Calu3 (cell line): Measurements from ENCODE around the gene KAZN. TPM values are rescaled to one million over a fixed set of nuclear protein-coding genes. Genes with fewer than 3 reads are reported as not detected.

Source experiments
- BruUV-seq: library from RNA; stranded (reverse); fragments of 400-500 nt; replicated peaks from 2 replicates; lab custom pipeline; 2021; lab: Mats Ljungman, UMichigan
- CTCF ChIA-PET: fragments of 300-600 bp; sonication (Branson Sonifier 250); formaldehyde crosslinking; loops from one replicate; lab custom pipeline; 2022; ENCODE audit warnings: antibody characterized with exemption; lab: Charles Lee
- DNase-seq: peaks from one replicate; pipeline ENCODE4 v3.0.0; 2022
- H3K27ac Mint-ChIP-seq: one replicate; pipeline ENCODE4 v1.8.0; 2022; ENCODE audit warnings: mixed read lengths; ENCODE audit not compliant: unreplicated experiment
- H3K27me3 Mint-ChIP-seq: one replicate; pipeline ENCODE4 v1.8.0; 2022; ENCODE audit warnings: mixed read lengths; ENCODE audit not compliant: unreplicated experiment
- H3K36me3 Mint-ChIP-seq: one replicate; pipeline ENCODE4 v1.8.0; 2022; ENCODE audit warnings: mild to moderate bottlenecking, moderate library complexity, mixed read lengths; ENCODE audit not compliant: insufficient read depth, unreplicated experiment
- H3K4me1 Mint-ChIP-seq: one replicate; pipeline ENCODE4 v1.8.0; 2022; ENCODE audit warnings: mild to moderate bottlenecking, low read depth, mixed read lengths; ENCODE audit not compliant: unreplicated experiment
- H3K4me3 Mint-ChIP-seq: one replicate; pipeline ENCODE4 v1.8.0; 2022; ENCODE audit warnings: mild to moderate bottlenecking, low read depth, moderate library complexity, mixed read lengths; ENCODE audit not compliant: unreplicated experiment
- H3K9me3 Mint-ChIP-seq: one replicate; pipeline ENCODE4 v1.8.0; 2022; ENCODE audit warnings: low read depth, mixed read lengths; ENCODE audit not compliant: unreplicated experiment
- intact Hi-C: fragments of 100-400 bp; cut with micrococcal nuclease; formaldehyde crosslinking; loops from one replicate; pipeline ENCODE4 v1.10.0; 2022; ENCODE audit not compliant: unreplicated experiment
- total RNA-seq: library from RNA; stranded (reverse); gene quantifications from 2 replicates; pipeline ENCODE4 v1.2.3, GENCODE V29; 2022
- TF ChIP-seq, protein P1 (sequence below): fragments of 200-600 bp; IDR thresholded peaks from one replicate; pipeline ENCODE4 v1.8.0; 2022; ENCODE audit warnings: antibody characterized with exemption; ENCODE audit not compliant: unreplicated experiment

The KAZN gene
- total RNA-seq, 1 experiment from 2014 or later: 3.6 TPM

DNA sequence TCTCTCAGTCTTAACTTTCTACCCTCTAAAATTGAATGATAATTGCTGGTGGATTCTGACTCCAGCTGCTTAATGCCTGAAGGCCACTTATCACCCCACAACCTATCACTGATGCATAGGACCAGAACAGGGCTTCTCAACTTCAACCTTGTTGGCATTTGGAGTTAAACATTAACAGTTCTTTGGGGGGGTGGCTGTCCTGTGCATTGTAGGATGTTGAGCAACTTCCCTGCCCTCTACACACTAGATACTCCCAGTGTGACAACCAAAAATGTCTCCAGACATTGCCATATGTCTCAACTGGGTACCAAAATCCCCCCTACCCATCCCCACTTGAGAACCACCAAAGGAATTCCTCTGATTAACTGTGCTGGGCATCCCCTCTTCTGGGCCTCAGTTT lies 279.6 kb downstream of the KAZN start:
- Mint-ChIP-seq H3K9me3 (no peaks in the 10 kb centered on the region), H3K4me3 (no peak overlapping the region), H3K27ac (no peak overlapping the region), H3K36me3 (no peaks in the 10 kb centered on the region), H3K4me1 (no peaks in the 10 kb centered on the region), H3K27me3 (peaks cover 50% of the 10 kb centered on the region)
- DNase-seq: no peak
- BruUV-seq: no TSS peak
- CTCF ChIA-PET: no interaction called here
- TF ChIP-seq, protein P1, sequence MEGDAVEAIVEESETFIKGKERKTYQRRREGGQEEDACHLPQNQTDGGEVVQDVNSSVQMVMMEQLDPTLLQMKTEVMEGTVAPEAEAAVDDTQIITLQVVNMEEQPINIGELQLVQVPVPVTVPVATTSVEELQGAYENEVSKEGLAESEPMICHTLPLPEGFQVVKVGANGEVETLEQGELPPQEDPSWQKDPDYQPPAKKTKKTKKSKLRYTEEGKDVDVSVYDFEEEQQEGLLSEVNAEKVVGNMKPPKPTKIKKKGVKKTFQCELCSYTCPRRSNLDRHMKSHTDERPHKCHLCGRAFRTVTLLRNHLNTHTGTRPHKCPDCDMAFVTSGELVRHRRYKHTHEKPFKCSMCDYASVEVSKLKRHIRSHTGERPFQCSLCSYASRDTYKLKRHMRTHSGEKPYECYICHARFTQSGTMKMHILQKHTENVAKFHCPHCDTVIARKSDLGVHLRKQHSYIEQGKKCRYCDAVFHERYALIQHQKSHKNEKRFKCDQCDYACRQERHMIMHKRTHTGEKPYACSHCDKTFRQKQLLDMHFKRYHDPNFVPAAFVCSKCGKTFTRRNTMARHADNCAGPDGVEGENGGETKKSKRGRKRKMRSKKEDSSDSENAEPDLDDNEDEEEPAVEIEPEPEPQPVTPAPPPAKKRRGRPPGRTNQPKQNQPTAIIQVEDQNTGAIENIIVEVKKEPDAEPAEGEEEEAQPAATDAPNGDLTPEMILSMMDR: no peak
- intact Hi-C loops: no loop called here

DNA sequence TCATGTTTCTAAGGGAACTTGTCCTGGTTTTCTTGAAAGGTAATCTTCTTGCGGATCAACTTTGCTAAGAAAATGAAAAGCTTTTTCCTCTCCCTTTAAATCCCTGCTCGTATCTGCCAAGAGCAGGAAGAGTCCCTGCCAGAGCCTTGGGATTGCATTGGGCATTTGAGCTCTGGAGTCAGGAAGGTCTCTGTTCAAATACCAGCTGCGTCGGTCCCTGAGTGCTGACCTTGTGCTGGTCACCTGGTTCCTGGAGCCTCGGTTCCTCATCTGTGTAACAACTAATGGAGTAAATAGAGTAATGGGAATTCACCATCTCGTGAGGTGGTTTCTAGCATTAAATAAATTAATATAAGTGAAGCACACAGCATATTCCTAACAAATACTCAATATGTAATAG lies 280.5 kb downstream of the KAZN start:
- intact Hi-C loops: no loop called here
- no peak for DNase-seq
- Mint-ChIP-seq H3K27ac (no peak overlapping the region), H3K4me1 (no peaks in the 10 kb centered on the region), H3K4me3 (no peak overlapping the region), H3K27me3 (peaks cover 55% of the 10 kb centered on the region), H3K36me3 (no peaks in the 10 kb centered on the region), H3K9me3 (no peaks in the 10 kb centered on the region)
- no TSS peak for BruUV-seq
- CTCF ChIA-PET: no interaction called here
- TF ChIP-seq, protein P1: no peak

DNA sequence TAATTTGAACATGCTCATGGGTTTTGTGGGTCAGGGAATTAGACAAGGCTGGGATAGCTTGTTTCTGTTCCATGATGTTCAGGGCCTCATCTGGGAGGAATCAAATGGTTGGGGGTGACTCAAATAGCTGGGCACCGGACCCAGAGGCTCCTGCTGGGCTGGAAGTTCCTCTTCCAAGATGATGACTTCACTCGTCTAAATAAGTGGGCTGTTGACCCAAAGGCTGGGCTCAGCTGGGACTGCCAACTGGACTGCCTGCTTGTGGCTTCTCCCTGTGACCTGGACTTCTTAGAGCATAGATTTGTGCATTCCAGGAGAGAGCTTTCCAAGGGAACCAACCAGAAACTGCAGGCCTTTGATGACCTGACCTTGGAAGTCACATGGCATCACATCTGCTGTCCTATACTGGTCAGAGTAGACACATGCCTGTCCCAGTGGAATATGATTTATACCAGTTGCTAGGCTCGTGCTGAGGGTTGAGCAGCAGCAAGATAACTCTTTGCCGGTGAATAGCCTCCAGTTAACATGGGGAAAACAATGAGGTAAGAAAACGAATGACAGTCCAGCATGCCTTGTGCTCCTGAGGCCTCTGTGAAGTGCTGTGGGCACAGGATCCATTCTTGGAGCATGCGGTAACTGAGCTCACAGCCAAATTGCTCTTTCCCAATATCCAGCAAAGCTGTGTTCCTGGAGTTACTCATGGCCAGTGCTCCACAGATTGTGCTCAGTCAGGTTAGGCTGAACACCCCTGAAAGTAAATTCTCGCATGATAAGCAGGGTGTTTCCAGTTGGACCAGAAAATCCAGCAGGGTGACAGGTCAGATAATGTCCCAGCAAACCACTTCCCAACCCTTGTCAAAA lies 282.2 kb downstream of the KAZN start:
- CTCF ChIA-PET: no interaction called here
- Mint-ChIP-seq H3K4me1 (no peaks in the 10 kb centered on the region), H3K27me3 (peaks cover 52% of the 10 kb centered on the region), H3K36me3 (no peaks in the 10 kb centered on the region), H3K4me3 (no peak overlapping the region), H3K27ac (no peak overlapping the region), H3K9me3 (no peaks in the 10 kb centered on the region)
- TF ChIP-seq, protein P1: no peak
- intact Hi-C loops: no loop called here
- DNase-seq: no peak
- no TSS peak for BruUV-seq

DNA sequence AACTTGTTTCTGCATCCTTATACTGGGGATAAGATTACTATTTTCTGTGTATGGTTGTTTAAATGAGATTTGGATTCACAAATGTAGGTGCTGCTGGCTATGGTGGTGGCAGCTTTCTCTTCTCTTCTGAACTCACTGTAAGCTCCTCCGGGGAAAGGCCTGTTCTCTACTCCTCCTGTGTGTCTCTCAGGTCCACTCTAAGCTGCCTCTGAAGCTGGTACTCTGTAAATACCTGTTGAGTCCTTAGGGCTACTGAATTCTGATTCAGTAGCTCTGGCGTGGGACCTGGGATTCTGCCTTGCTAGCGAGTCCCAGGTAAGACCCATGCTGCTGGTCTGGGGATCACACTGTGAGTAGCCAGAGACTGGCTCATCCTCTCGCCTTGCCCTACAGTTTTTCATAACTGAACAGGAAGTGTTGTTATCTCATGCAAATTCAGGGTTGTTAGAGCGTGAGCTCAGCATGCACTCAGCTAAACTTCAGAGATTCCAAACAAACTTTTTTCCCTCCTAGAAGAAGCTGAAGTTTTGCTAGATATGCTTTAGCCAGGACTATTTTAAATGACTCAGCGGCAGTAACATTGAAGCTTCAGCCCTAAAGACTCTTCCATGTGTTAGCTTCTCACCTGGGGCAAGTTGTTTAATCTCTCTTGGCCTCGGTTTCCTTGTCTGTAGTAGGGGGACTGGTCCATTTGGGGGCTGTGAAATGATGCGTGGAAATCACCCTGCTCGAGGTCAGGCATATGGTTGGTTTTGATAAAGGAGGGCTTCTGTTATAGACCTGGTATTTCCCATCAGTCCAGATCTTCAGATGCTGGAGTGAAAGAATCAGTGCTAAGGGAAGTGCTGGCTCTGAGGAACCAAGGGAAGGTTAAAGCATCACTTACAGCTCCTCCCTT lies 283.5 kb downstream of the KAZN start:
- peaks cover 52% of the 10 kb centered on the region for H3K27me3 Mint-ChIP-seq
- H3K9me3 Mint-ChIP-seq: no peaks in the 10 kb centered on the region
- BruUV-seq: no TSS peak
- no peaks in the 10 kb centered on the region for H3K36me3 Mint-ChIP-seq
- H3K27ac Mint-ChIP-seq: no peak overlapping the region
- TF ChIP-seq, protein P1: no peak
- DNase-seq: no peak
- intact Hi-C loops: no loop called here
- no peaks in the 10 kb centered on the region for H3K4me1 Mint-ChIP-seq
- H3K4me3 Mint-ChIP-seq: no peak overlapping the region
- CTCF ChIA-PET: no interaction called here
